DOHH2 (cell line): ENCODE results near the gene RER1.

Experiments
- H3F3A ChIP-seq: fragments of 200-600 bp; sonication (generic), shearing (Covaris generic); 2 replicates; pipeline ENCODE4 v1.6.0; 2016; ENCODE audit warnings: antibody characterized with exemption, mild to moderate bottlenecking; ENCODE audit not compliant: control insufficient read depth, insufficient read depth
- H3K27ac ChIP-seq: fragments of 200-600 bp; sonication (generic); 2 replicates; pipeline ENCODE4 v1.5.1; 2014; ENCODE audit warnings: low read depth, mild to moderate bottlenecking, low read length, moderate library complexity
- H3K27me3 ChIP-seq: fragments of 200-600 bp; sonication (generic); 2 replicates; pipeline ENCODE4 v1.6.1; 2014; ENCODE audit warnings: mild to moderate bottlenecking, low read length, mixed read lengths; ENCODE audit not compliant: control insufficient read depth
- H3K36me3 ChIP-seq: fragments of 200-600 bp; sonication (generic); 2 replicates; pipeline ENCODE4 v1.6.1; 2014; ENCODE audit warnings: mild to moderate bottlenecking, low read length, moderate library complexity, mixed read lengths; ENCODE audit not compliant: control insufficient read depth
- H3K4me1 ChIP-seq: fragments of 200-600 bp; sonication (generic); 2 replicates; pipeline ENCODE4 v1.6.1; 2014; ENCODE audit warnings: mild to moderate bottlenecking, low read length, mixed read lengths; ENCODE audit not compliant: control insufficient read depth
- H3K4me2 ChIP-seq: fragments of 200-600 bp; sonication (generic); 2 replicates; pipeline ENCODE4 v1.6.0; 2014; ENCODE audit warnings: mild to moderate bottlenecking, low read length, moderate library complexity
- H3K4me3 ChIP-seq: fragments of 200-600 bp; sonication (generic); 2 replicates; pipeline ENCODE4 v1.5.1; 2014; ENCODE audit warnings: mild to moderate bottlenecking, low read length, mixed read lengths
- H3K79me2 ChIP-seq: fragments of 200-600 bp; sonication (generic); 2 replicates; pipeline ENCODE4 v1.6.1; 2014; ENCODE audit warnings: mild to moderate bottlenecking, low read length, mixed read lengths; ENCODE audit not compliant: control insufficient read depth
- H3K9me2 ChIP-seq: fragments of 200-600 bp; sonication (generic); replicated peaks from 2 replicates; pipeline ENCODE4 v1.6.1; 2014; ENCODE audit warnings: mild to moderate bottlenecking, low read length, mixed read lengths; ENCODE audit not compliant: control insufficient read depth
- H3K9me3 ChIP-seq: fragments of 200-600 bp; sonication (generic); 2 replicates; pipeline ENCODE4 v1.6.1; 2014; ENCODE audit warnings: antibody characterized with exemption, low read length, mixed read lengths; ENCODE audit not compliant: control insufficient read depth, insufficient read depth
- H4K20me1 ChIP-seq: fragments of 200-600 bp; sonication (generic); 2 replicates; pipeline ENCODE4 v1.6.0; 2014; ENCODE audit warnings: low read depth, mild to moderate bottlenecking, antibody characterized with exemption, low read length, moderate library complexity; ENCODE audit not compliant: control insufficient read depth, insufficient read depth
- CTCF ChIP-seq: fragments of 200-600 bp; sonication (generic); IDR thresholded peaks from one replicate; pipeline ENCODE4 v1.5.1; 2014; ENCODE audit warnings: antibody characterized with exemption, mild to moderate bottlenecking, low read depth, low read length; ENCODE audit not compliant: poor library complexity, severe bottlenecking
- EZH2phosphoT487 ChIP-seq: fragments of 200-600 bp; sonication (generic); IDR thresholded peaks from 2 replicates; pipeline ENCODE4 v1.6.1; 2017; ENCODE audit warnings: borderline replicate concordance, mild to moderate bottlenecking, antibody characterized with exemption, low read length, moderate library complexity, mixed read lengths

Gene RER1

GRCh38 chr1:2377751-2378440 lies 13.7 kb upstream of the RER1 start:
- Histone ChIP-seq H3K4me2 (no peak overlapping the region), H3K27ac (no peak overlapping the region), H3K9me2 (no peaks in the 10 kb centered on the region), H3K4me1 (peaks cover 7% of the 10 kb centered on the region), H3K4me3 (no peak overlapping the region), H3K79me2 (no peaks in the 10 kb centered on the region), H3K36me3 (no peaks in the 10 kb centered on the region), H3K27me3 (no peaks in the 10 kb centered on the region), H3F3A (no peaks in the 10 kb centered on the region), H3K9me3 (no peaks in the 10 kb centered on the region), H4K20me1 (no peaks in the 10 kb centered on the region)
- no peak for TF ChIP-seq EZH2phosphoT487
- TF ChIP-seq CTCF, result no peak

DNA sequence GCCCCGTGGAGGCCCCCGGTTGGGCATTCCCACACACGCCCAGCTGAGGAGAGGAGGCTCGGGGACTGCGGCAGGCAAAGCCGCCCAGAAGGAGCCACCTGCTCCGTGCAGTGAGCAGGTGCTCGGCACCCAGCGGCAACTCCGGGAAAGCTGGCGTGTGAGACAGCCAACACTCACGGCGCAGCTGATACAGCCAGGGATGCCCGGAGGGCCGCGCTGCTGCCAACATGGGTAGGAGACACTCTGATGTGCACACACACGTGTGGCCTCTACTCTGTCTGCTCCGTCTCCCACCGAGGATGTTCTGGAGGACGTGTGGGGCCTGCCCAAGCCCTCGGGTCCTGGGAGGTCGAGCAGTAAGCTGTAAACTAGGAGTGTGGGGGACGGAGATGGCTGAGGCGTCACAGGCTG lies 13.2 kb upstream of the RER1 start:
- H3K27ac ChIP-seq, result no peak overlapping the region
- no peak overlapping the region for H3K4me3 ChIP-seq
- no peaks in the 10 kb centered on the region for H3K36me3 ChIP-seq
- H3K4me1 ChIP-seq, result peaks cover 7% of the 10 kb centered on the region
- H3K9me3 ChIP-seq, result no peaks in the 10 kb centered on the region
- H3K4me2 ChIP-seq, result no peak overlapping the region
- H4K20me1 ChIP-seq, result no peaks in the 10 kb centered on the region
- H3K27me3 ChIP-seq, result no peaks in the 10 kb centered on the region
- TF ChIP-seq CTCF, result no peak
- TF ChIP-seq EZH2phosphoT487, result no peak
- H3K79me2 ChIP-seq, result no peaks in the 10 kb centered on the region
- no peaks in the 10 kb centered on the region for H3F3A ChIP-seq
- H3K9me2 ChIP-seq, result no peaks in the 10 kb centered on the region

DNA sequence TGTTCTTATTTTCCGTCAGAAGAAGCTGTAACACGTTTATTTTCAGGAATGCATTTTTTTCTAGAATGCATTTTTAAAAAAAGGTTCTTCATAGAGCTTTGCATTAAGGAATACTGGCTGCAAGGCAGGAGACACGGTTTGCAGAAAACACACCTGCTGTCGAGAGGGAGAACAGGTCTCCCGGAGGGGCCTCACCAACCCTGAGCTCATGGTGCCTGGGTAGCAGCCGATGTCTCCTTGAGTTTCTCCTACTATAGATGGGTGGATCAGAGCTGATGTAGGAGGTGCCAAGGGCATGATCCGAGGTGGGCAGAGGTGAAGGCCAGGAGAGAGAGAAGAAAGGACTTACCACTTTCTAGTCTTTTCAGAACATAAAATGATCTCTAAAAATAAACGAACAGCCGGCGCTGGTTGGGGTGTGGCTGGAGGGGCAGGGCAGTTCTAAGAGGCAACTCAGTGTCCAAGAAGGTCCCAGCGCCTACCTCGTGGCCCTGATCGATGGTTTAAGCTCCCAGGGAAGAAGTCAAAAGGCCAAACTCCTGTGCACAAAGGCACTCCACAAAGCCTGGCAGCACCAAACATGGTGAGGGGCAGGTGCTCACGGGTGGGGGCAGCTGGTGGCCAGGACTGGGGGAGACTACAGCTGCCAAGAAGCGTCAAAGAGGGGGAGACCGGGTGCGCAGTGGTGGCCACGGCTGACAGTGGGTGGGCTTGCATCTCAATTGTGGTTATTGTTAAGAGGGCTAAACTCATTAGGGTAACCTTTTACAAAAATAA lies 12.5 kb upstream of the RER1 start:
- Histone ChIP-seq H3K9me3 (no peaks in the 10 kb centered on the region), H3K4me2 (no peak overlapping the region), H3K36me3 (no peaks in the 10 kb centered on the region), H3F3A (no peaks in the 10 kb centered on the region), H4K20me1 (no peaks in the 10 kb centered on the region), H3K27me3 (no peaks in the 10 kb centered on the region), H3K9me2 (no peaks in the 10 kb centered on the region), H3K79me2 (no peaks in the 10 kb centered on the region), H3K4me1 (peaks cover 7% of the 10 kb centered on the region), H3K27ac (no peak overlapping the region), H3K4me3 (no peak overlapping the region)
- TF ChIP-seq EZH2phosphoT487 (no peak), CTCF (no peak)
